ENCODE measurements around the gene DNASE2B. TPM values are rescaled to one million over a fixed set of nuclear protein-coding genes. Genes with fewer than 3 reads are reported as not detected.

Gene DNASE2B
- total RNA-seq, 1 experiment from 2014 or later: not detected

- no peaks in the 10 kb centered on the region for H4K20me1 ChIP-seq (ENCODE audit: low read length)
- H3K9me2 ChIP-seq (replicated peaks; ENCODE audit: low read length): no peaks in the 10 kb centered on the region
- ChIA-PET CTCF (no interaction called here), POLR2A (ENCODE audit: unreplicated experiment) (no interaction called here)
- TF ChIP-seq EZH2phosphoT487 (IDR thresholded peaks at IDR 0.05; ENCODE audit: borderline replicate concordance, low read length) (no peak), EZH2 (IDR thresholded peaks at IDR 0.05; ENCODE audit: low read length, unreplicated experiment) (no peak)
- TF ChIP-seq, protein P1, sequence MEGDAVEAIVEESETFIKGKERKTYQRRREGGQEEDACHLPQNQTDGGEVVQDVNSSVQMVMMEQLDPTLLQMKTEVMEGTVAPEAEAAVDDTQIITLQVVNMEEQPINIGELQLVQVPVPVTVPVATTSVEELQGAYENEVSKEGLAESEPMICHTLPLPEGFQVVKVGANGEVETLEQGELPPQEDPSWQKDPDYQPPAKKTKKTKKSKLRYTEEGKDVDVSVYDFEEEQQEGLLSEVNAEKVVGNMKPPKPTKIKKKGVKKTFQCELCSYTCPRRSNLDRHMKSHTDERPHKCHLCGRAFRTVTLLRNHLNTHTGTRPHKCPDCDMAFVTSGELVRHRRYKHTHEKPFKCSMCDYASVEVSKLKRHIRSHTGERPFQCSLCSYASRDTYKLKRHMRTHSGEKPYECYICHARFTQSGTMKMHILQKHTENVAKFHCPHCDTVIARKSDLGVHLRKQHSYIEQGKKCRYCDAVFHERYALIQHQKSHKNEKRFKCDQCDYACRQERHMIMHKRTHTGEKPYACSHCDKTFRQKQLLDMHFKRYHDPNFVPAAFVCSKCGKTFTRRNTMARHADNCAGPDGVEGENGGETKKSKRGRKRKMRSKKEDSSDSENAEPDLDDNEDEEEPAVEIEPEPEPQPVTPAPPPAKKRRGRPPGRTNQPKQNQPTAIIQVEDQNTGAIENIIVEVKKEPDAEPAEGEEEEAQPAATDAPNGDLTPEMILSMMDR (conservative IDR thresholded peaks at IDR 0.05; ENCODE audit: low read depth, low read length): no peak
- H3K4me2 ChIP-seq (ENCODE audit: low read length): no peak overlapping the region
- no peak overlapping the region for H3K4me3 ChIP-seq (ENCODE audit: low read length)
- no peaks in the 10 kb centered on the region for H3K79me2 ChIP-seq (ENCODE audit: low read length)
- peaks cover 19% of the 10 kb centered on the region for H3K4me1 ChIP-seq (ENCODE audit: insufficient read depth, low read length)
- BruUV-seq (replicated peaks): no TSS peak
- no peak overlapping the region for H2AFZ ChIP-seq (ENCODE audit: low read length)
- intact Hi-C loops (cut with micrococcal nuclease): no loop called here
- no peaks in the 10 kb centered on the region for H3K27me3 ChIP-seq (ENCODE audit: low read length)
- H3K9ac ChIP-seq (ENCODE audit: low read length): no peak overlapping the region
- no peaks in the 10 kb centered on the region for H3K9me3 ChIP-seq (ENCODE audit: low read length)
- no peaks in the 10 kb centered on the region for H3F3A ChIP-seq (ENCODE audit: low read length, unreplicated experiment)
- ATAC-seq (no peak), DNase-seq (no peak)
- H3K36me3 ChIP-seq (ENCODE audit: low read depth, low read length): no peaks in the 10 kb centered on the region
- H3K27ac ChIP-seq (ENCODE audit: low read length): no peak overlapping the region
Measured at GRCh38 chr1:84358695-84359094, 39.6 kb upstream of the DNASE2B start.

DNA sequence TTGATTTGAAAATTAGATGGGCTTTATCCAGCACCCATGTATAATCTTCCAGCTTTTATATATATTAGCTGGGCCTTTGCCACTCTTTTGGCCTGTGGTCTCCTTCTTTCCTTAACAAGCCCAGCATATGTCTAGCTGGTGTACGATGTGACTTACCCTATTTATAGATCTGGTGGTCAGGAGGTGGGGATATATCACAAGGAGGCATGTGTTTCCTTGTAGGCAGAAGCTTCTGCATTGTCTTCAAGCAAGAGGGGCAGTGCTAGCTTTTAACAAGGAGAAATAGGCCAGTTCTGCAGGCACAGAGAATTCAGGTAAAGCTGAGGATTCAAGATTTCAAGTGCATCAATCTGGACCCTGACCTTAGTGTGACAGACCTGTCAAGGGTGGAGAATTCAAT is 38.0 kb upstream of the DNASE2B start:
- H3K4me1 ChIP-seq (ENCODE audit: insufficient read depth, low read length): peaks cover 23% of the 10 kb centered on the region
- H3K36me3 ChIP-seq (ENCODE audit: low read depth, low read length): no peaks in the 10 kb centered on the region
- TF ChIP-seq EZH2phosphoT487 (IDR thresholded peaks at IDR 0.05; ENCODE audit: borderline replicate concordance, low read length) (no peak), EZH2 (IDR thresholded peaks at IDR 0.05; ENCODE audit: low read length, unreplicated experiment) (no peak)
- TF ChIP-seq, protein P1 (conservative IDR thresholded peaks at IDR 0.05; ENCODE audit: low read depth, low read length): no peak
- ChIA-PET POLR2A (ENCODE audit: unreplicated experiment) (no interaction called here), CTCF (no interaction called here)
- ATAC-seq: no peak
- H4K20me1 ChIP-seq (ENCODE audit: low read length): no peaks in the 10 kb centered on the region
- BruUV-seq (replicated peaks): no TSS peak
- H3K9me2 ChIP-seq (replicated peaks; ENCODE audit: low read length): no peaks in the 10 kb centered on the region
- H3K4me3 ChIP-seq (ENCODE audit: low read length): no peak overlapping the region
- no peak overlapping the region for H3K27ac ChIP-seq (ENCODE audit: low read length)
- H3K4me2 ChIP-seq (ENCODE audit: low read length): no peak overlapping the region
- no peak for DNase-seq
- no peaks in the 10 kb centered on the region for H3K27me3 ChIP-seq (ENCODE audit: low read length)
- H3F3A ChIP-seq (ENCODE audit: low read length, unreplicated experiment): no peaks in the 10 kb centered on the region
- H3K79me2 ChIP-seq (ENCODE audit: low read length): no peaks in the 10 kb centered on the region
- H2AFZ ChIP-seq (ENCODE audit: low read length): no peak overlapping the region
- no peak overlapping the region for H3K9ac ChIP-seq (ENCODE audit: low read length)
- intact Hi-C loops (cut with micrococcal nuclease): no loop called here
- no peaks in the 10 kb centered on the region for H3K9me3 ChIP-seq (ENCODE audit: low read length)

DNA sequence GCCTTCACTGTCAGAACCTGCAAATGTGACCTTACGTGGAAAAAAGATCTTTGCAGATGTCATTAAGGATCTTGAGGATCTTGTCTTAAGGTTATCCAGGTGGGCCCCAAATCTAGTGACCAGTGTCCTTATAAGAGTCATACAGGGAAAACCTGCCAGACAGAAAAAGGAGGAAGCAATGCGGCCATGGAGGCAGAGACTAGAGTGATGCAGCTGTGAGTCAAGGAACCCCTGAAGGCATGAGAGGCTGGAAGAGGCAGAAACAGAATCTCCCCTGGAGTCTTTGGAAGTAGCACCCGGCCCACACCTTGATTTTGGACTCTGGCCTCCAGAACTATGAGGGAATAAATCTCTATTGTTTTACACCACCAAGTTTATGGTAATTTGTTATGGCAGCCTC is 36.5 kb upstream of the DNASE2B start:
- Histone ChIP-seq H2AFZ (ENCODE audit: low read length) (no peak overlapping the region), H3K4me3 (ENCODE audit: low read length) (no peak overlapping the region), H3K36me3 (ENCODE audit: low read depth, low read length) (no peaks in the 10 kb centered on the region), H3K9me2 (replicated peaks; ENCODE audit: low read length) (no peaks in the 10 kb centered on the region), H3K27ac (ENCODE audit: low read length) (peak overlapping the region; percentile 45), H3K4me1 (ENCODE audit: insufficient read depth, low read length) (peaks cover 35% of the 10 kb centered on the region), H3K9ac (ENCODE audit: low read length) (no peak overlapping the region), H3K9me3 (ENCODE audit: low read length) (no peaks in the 10 kb centered on the region), H3K27me3 (ENCODE audit: low read length) (no peaks in the 10 kb centered on the region), H3K79me2 (ENCODE audit: low read length) (no peaks in the 10 kb centered on the region), H4K20me1 (ENCODE audit: low read length) (no peaks in the 10 kb centered on the region), H3K4me2 (ENCODE audit: low read length) (peak overlapping the region; percentile 28), H3F3A (ENCODE audit: low read length, unreplicated experiment) (no peaks in the 10 kb centered on the region)
- intact Hi-C loops (cut with micrococcal nuclease): no loop called here
- TF ChIP-seq EZH2 (IDR thresholded peaks at IDR 0.05; ENCODE audit: low read length, unreplicated experiment): no peak
- TF ChIP-seq EZH2phosphoT487 (IDR thresholded peaks at IDR 0.05; ENCODE audit: borderline replicate concordance, low read length): no peak
- TF ChIP-seq, protein P1 (conservative IDR thresholded peaks at IDR 0.05; ENCODE audit: low read depth, low read length): no peak
- no TSS peak for BruUV-seq (replicated peaks)
- CTCF ChIA-PET: no interaction called here
- DNase-seq: peak; percentile 84
- POLR2A ChIA-PET (ENCODE audit: unreplicated experiment): no interaction called here
- peak; percentile 19 for ATAC-seq
